Measurements from ENCODE around the gene SFMBT1.

- TF ChIP-seq, protein P1, sequence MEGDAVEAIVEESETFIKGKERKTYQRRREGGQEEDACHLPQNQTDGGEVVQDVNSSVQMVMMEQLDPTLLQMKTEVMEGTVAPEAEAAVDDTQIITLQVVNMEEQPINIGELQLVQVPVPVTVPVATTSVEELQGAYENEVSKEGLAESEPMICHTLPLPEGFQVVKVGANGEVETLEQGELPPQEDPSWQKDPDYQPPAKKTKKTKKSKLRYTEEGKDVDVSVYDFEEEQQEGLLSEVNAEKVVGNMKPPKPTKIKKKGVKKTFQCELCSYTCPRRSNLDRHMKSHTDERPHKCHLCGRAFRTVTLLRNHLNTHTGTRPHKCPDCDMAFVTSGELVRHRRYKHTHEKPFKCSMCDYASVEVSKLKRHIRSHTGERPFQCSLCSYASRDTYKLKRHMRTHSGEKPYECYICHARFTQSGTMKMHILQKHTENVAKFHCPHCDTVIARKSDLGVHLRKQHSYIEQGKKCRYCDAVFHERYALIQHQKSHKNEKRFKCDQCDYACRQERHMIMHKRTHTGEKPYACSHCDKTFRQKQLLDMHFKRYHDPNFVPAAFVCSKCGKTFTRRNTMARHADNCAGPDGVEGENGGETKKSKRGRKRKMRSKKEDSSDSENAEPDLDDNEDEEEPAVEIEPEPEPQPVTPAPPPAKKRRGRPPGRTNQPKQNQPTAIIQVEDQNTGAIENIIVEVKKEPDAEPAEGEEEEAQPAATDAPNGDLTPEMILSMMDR (conservative IDR thresholded peaks at IDR 0.05; ENCODE audit: low read depth, low read length): no peak
- no peak for TF ChIP-seq EZH2 (IDR thresholded peaks at IDR 0.05; ENCODE audit: borderline replicate concordance, low read depth, low read length, poor library complexity, severe bottlenecking)
Measured at GRCh38 chr3:52865994-52866393, 179.9 kb downstream of the SFMBT1 start.
